Measurements from ENCODE around the gene MYH10.

MYH10 gene

DNA sequence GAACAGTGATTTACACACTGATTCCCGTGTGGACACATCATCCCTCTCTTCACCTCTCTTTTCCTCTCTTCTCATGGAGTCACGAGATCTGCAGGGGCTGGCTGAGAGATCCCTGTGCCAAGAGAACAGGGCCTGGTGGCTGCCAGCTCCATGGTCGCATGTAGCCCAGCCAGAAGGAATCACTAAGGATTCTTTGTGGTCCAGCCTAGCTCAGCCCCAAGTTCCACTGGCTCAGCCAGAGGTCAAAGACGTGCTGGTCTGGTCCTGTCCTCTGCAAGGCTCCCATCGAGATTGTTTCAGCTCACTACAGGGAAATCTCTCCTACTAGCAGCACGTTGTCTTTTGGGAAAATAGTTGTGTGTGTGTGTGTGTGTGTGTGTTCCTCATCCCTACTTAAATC lies 128.4 kb downstream of the MYH10 start:
- no peak overlapping the region for H3K4me3 ChIP-seq (ENCODE audit: low read length)
- H3K9me3 ChIP-seq (ENCODE audit: insufficient read depth, low read depth, low read length) = no peaks in the 10 kb centered on the region
- H3K36me3 ChIP-seq (ENCODE audit: insufficient read depth, low read depth, low read length) = peaks cover 95% of the 10 kb centered on the region
- no peak overlapping the region for H3K27ac ChIP-seq (ENCODE audit: low read length)
- no peaks in the 10 kb centered on the region for H3K27me3 ChIP-seq (ENCODE audit: insufficient read depth, low read length)
- H3K4me1 ChIP-seq (ENCODE audit: insufficient read depth, low read length) = no peaks in the 10 kb centered on the region
- H3K9ac ChIP-seq (ENCODE audit: low read depth, low read length) = no peak overlapping the region

DNA sequence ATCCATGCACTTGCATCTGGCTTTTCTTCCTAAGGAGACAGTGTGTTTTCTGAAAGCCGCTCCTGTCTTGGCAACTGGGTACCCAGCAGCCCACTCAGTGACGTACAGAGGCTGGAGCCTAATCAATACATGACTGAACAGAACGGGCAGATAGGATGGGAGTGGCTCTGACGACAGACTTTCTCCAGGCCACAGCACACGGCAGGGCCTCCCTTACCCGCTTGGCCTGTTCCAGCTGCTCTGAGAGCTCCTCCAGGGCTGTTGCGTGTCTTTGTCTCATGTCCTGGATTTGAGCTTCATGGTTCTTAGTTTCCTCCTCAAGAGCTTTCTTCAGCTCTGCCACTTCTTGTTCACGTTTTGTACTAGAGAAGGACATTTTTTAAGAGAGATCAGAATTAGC lies 129.9 kb downstream of the MYH10 start:
- Histone ChIP-seq H3K9me3 (ENCODE audit: insufficient read depth, low read depth, low read length) (no peaks in the 10 kb centered on the region), H3K9ac (ENCODE audit: low read depth, low read length) (no peak overlapping the region), H3K36me3 (ENCODE audit: insufficient read depth, low read depth, low read length) (peaks cover 95% of the 10 kb centered on the region), H3K4me3 (ENCODE audit: low read length) (no peak overlapping the region), H3K27ac (ENCODE audit: low read length) (no peak overlapping the region), H3K4me1 (ENCODE audit: insufficient read depth, low read length) (no peaks in the 10 kb centered on the region), H3K27me3 (ENCODE audit: insufficient read depth, low read length) (no peaks in the 10 kb centered on the region)

DNA sequence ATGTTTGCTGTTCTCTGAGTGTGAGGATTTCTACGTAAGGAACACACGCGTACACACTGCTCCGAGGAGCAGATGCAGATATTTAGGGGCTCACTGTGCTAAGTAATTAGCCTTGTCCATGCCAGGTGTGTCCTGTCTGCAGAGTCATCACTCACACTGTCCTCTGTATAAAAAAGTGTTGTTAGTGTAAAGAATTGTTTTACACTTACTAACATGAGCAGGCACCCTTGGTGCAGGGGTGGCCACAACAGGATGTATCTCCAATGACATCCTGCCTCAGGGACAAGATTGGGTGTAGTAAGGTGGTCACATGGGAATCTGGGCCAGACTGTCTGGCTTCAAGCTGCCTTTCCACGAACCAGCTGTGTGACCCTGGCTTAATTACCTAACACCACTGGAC lies 130.9 kb downstream of the MYH10 start:
- no peaks in the 10 kb centered on the region for H3K4me1 ChIP-seq (ENCODE audit: insufficient read depth, low read length)
- H3K27ac ChIP-seq (ENCODE audit: low read length) = no peak overlapping the region
- H3K9ac ChIP-seq (ENCODE audit: low read depth, low read length) = no peak overlapping the region
- H3K4me3 ChIP-seq (ENCODE audit: low read length) = no peak overlapping the region
- H3K36me3 ChIP-seq (ENCODE audit: insufficient read depth, low read depth, low read length) = peaks cover 95% of the 10 kb centered on the region
- no peaks in the 10 kb centered on the region for H3K9me3 ChIP-seq (ENCODE audit: insufficient read depth, low read depth, low read length)
- no peaks in the 10 kb centered on the region for H3K27me3 ChIP-seq (ENCODE audit: insufficient read depth, low read length)

DNA sequence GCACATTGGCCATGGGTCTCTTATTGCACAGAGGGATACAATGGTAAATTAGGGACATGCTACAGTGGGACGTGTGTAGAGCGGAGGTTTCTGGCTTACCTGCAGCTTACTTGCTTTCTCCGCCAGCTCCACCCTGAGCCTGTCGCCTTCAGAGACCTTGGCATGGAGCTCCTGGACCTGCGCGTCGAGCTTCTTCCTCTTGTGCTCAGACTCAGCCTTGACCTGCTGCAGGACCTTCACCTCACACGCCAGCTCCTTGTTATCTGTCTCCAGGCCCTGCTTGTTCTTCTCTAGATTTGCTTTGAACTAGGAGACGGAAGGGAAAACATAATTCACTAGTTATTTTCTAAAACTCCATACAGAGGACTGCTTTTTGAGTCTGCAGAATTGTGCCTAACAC lies 131.4 kb downstream of the MYH10 start:
- Histone ChIP-seq H3K27me3 (ENCODE audit: insufficient read depth, low read length) (no peaks in the 10 kb centered on the region), H3K27ac (ENCODE audit: low read length) (no peak overlapping the region), H3K9me3 (ENCODE audit: insufficient read depth, low read depth, low read length) (no peaks in the 10 kb centered on the region), H3K4me1 (ENCODE audit: insufficient read depth, low read length) (no peaks in the 10 kb centered on the region), H3K9ac (ENCODE audit: low read depth, low read length) (no peak overlapping the region), H3K4me3 (ENCODE audit: low read length) (no peak overlapping the region), H3K36me3 (ENCODE audit: insufficient read depth, low read depth, low read length) (peaks cover 95% of the 10 kb centered on the region)

DNA sequence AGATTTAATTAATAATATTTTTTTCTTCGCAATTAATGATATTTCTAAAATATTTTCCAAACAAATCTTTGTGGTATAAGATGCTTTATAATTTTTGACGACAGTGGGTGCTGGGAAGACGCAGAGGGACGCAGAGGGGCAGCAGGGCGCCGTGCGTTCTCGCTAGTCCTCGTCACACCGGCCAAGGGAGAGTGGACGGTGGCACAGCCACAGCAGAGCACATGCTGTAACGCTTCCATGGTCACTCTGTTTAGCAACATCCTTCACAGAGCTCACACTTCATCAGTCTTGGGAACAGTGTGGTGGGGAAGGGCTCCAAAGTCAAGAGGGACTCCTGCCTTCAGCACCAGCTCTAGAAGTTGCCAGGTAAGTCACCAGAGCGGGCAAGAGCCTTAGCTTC lies 134.4 kb downstream of the MYH10 start:
- H3K27ac ChIP-seq (ENCODE audit: low read length) = no peak overlapping the region
- H3K9me3 ChIP-seq (ENCODE audit: insufficient read depth, low read depth, low read length) = no peaks in the 10 kb centered on the region
- H3K4me1 ChIP-seq (ENCODE audit: insufficient read depth, low read length) = no peaks in the 10 kb centered on the region
- no peaks in the 10 kb centered on the region for H3K27me3 ChIP-seq (ENCODE audit: insufficient read depth, low read length)
- no peak overlapping the region for H3K9ac ChIP-seq (ENCODE audit: low read depth, low read length)
- H3K36me3 ChIP-seq (ENCODE audit: insufficient read depth, low read depth, low read length) = peaks cover 99% of the 10 kb centered on the region
- no peak overlapping the region for H3K4me3 ChIP-seq (ENCODE audit: low read length)

DNA sequence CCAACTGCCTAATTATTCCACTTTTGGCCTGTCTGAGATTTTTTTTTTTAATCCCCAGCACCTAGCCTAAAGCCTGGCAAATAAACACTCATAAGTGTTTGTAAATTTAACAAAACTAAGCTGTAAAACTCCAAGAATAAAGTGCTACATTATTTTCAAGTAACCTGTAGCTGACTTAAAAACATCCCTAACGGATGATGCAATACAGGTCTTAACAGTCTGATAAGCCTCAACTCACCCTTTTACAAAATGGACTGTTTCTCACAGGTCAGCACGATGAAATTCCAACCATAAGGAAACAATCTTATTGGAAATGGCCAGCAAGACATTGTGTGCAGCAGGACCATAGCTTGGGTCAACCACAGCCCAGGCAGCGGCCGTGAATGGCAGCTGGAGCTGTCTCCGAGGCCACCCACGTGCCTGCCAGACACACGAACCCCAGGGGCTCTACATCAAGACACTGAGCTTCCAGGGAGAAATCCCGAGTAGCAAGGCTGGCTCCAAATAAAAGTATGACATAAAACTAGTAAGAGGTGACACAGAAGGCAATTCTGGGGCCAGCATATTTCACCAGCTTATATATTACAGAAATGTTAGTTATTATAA lies 135.9 kb downstream of the MYH10 start:
- Histone ChIP-seq H3K27ac (ENCODE audit: low read length) (no peak overlapping the region), H3K4me1 (ENCODE audit: insufficient read depth, low read length) (no peaks in the 10 kb centered on the region), H3K27me3 (ENCODE audit: insufficient read depth, low read length) (no peaks in the 10 kb centered on the region), H3K4me3 (ENCODE audit: low read length) (no peak overlapping the region), H3K36me3 (ENCODE audit: insufficient read depth, low read depth, low read length) (peaks cover 99% of the 10 kb centered on the region), H3K9me3 (ENCODE audit: insufficient read depth, low read depth, low read length) (no peaks in the 10 kb centered on the region), H3K9ac (ENCODE audit: low read depth, low read length) (no peak overlapping the region)

DNA sequence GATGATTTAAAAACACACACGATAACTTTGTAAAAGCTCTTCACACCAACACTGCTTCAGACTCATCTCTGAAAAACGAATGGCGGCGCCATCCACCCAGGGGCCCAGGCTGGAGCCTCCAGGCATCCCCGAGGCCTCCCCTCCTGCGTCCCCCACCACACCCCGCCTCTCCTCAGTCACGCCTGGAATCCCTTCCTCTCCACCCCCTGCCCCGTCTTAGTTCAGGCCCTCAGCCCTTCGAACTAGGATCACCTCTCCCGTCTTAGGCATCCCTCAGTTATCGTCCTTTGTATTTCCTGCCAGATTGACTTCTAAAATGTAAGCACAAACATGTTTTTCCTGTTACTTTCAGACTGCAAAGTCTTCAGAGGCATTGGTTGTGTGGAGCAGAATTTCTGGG lies 136.5 kb downstream of the MYH10 start:
- Histone ChIP-seq H3K27me3 (ENCODE audit: insufficient read depth, low read length) (no peaks in the 10 kb centered on the region), H3K27ac (ENCODE audit: low read length) (no peak overlapping the region), H3K9ac (ENCODE audit: low read depth, low read length) (no peak overlapping the region), H3K9me3 (ENCODE audit: insufficient read depth, low read depth, low read length) (no peaks in the 10 kb centered on the region), H3K4me1 (ENCODE audit: insufficient read depth, low read length) (no peaks in the 10 kb centered on the region), H3K4me3 (ENCODE audit: low read length) (no peak overlapping the region), H3K36me3 (ENCODE audit: insufficient read depth, low read depth, low read length) (peaks cover 99% of the 10 kb centered on the region)

DNA sequence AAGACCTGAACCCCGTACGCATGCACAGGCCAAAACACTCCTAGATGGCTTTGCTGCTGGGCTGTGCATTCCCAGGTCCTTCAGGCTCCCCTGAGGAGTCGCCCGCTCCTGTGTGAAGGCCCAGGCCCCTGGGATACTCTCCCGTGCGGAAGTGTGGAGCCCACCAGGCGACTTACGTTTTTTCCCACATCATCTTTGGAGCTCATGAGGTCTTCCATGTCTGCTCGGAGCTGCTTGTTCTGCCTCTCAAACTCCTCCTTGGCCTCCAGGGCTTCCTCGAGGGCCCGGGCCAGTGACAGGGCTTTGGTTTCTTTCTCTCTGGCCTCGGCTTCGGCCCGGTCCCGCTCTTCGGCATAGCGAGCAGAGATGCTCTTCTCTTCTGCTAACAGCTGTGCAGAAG lies 138.4 kb downstream of the MYH10 start:
- Histone ChIP-seq H3K36me3 (ENCODE audit: insufficient read depth, low read depth, low read length) (peaks cover 100% of the 10 kb centered on the region), H3K9ac (ENCODE audit: low read depth, low read length) (no peak overlapping the region), H3K9me3 (ENCODE audit: insufficient read depth, low read depth, low read length) (no peaks in the 10 kb centered on the region), H3K4me3 (ENCODE audit: low read length) (no peak overlapping the region), H3K4me1 (ENCODE audit: insufficient read depth, low read length) (no peaks in the 10 kb centered on the region), H3K27ac (ENCODE audit: low read length) (no peak overlapping the region), H3K27me3 (ENCODE audit: insufficient read depth, low read length) (no peaks in the 10 kb centered on the region)

DNA sequence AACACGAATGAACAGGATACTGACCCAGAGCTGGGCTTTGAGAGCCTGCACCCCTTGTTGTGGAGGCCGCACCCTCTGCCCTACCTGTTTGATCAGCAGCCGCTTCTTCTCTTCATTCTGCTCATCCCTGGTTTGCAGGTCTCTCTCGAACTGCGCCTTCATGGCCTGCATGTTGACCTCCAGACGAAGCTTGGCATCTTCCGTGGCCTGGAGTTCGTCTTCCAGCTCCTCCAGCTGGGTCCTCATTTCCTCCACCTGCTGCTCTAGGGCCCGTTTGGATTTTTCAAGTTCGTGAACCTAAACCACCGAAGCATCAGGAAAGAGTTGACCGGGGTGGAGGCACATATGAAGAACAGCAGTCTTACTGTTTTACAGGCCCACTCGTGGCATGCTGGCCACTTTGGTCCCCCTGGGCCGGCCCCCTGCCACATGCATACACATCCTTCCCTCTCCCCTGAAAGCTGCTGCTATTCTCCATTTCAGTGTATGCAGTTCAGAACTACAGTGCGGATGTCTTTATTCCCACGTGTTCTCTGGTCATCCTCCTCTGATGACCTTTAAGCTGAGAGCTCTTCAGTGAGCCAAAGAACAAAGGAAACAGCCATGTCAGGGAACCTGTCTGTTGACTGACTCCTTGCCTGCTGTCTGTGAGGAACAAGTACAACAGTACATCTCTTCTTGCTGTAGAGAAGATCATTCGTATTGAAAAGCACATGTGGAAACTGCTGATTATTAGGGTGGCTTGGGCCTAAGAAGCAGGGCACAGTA lies 140.1 kb downstream of the MYH10 start:
- H3K9me3 ChIP-seq (ENCODE audit: insufficient read depth, low read depth, low read length) = no peaks in the 10 kb centered on the region
- H3K4me1 ChIP-seq (ENCODE audit: insufficient read depth, low read length) = no peaks in the 10 kb centered on the region
- H3K4me3 ChIP-seq (ENCODE audit: low read length) = no peak overlapping the region
- H3K9ac ChIP-seq (ENCODE audit: low read depth, low read length) = no peak overlapping the region
- H3K27me3 ChIP-seq (ENCODE audit: insufficient read depth, low read length) = no peaks in the 10 kb centered on the region
- no peak overlapping the region for H3K27ac ChIP-seq (ENCODE audit: low read length)
- H3K36me3 ChIP-seq (ENCODE audit: insufficient read depth, low read depth, low read length) = peaks cover 100% of the 10 kb centered on the region

DNA sequence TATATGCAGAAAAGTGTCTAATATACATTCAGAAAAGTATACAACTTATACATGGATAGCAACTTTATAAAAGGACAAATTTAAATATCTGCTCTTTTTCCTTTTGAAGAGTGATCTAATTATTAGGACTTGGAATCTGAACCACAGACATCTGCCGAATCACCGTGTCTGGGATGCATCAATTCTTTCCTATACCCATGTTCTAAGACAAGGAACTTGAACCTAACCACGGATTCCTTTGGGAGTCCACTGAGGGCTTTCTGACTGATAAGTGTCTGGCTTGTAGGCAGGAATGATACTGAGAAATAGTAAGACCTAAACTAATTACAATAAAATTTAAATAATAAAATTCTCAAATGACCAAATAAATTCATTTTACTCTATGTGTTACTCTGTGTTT lies 140.7 kb downstream of the MYH10 start:
- no peaks in the 10 kb centered on the region for H3K9me3 ChIP-seq (ENCODE audit: insufficient read depth, low read depth, low read length)
- no peak overlapping the region for H3K4me3 ChIP-seq (ENCODE audit: low read length)
- H3K4me1 ChIP-seq (ENCODE audit: insufficient read depth, low read length) = no peaks in the 10 kb centered on the region
- no peak overlapping the region for H3K9ac ChIP-seq (ENCODE audit: low read depth, low read length)
- H3K27me3 ChIP-seq (ENCODE audit: insufficient read depth, low read length) = no peaks in the 10 kb centered on the region
- H3K27ac ChIP-seq (ENCODE audit: low read length) = no peak overlapping the region
- H3K36me3 ChIP-seq (ENCODE audit: insufficient read depth, low read depth, low read length) = peaks cover 100% of the 10 kb centered on the region

DNA sequence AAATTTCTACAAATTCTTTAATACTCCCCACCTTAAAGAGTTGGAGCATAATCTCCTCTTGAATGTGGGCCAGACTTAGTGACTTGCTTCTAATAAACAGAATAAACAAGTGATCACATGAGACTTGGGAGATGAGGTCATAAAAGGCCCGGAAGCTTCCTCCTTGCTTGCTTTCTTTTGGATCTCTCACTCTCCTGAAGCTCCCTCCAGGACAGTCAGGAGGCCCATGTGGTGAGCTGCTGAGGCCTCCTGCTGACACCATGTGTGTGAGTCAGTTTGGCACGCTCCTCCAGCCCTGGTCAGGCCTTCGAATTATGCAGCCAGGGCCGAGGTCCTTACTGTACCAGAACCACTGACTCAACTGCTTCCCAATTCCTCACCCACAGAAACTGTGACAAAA lies 141.6 kb downstream of the MYH10 start:
- H3K4me1 ChIP-seq (ENCODE audit: insufficient read depth, low read length) = no peaks in the 10 kb centered on the region
- no peaks in the 10 kb centered on the region for H3K9me3 ChIP-seq (ENCODE audit: insufficient read depth, low read depth, low read length)
- no peak overlapping the region for H3K27ac ChIP-seq (ENCODE audit: low read length)
- H3K9ac ChIP-seq (ENCODE audit: low read depth, low read length) = no peak overlapping the region
- H3K36me3 ChIP-seq (ENCODE audit: insufficient read depth, low read depth, low read length) = peaks cover 100% of the 10 kb centered on the region
- H3K27me3 ChIP-seq (ENCODE audit: insufficient read depth, low read length) = no peaks in the 10 kb centered on the region
- no peak overlapping the region for H3K4me3 ChIP-seq (ENCODE audit: low read length)

DNA sequence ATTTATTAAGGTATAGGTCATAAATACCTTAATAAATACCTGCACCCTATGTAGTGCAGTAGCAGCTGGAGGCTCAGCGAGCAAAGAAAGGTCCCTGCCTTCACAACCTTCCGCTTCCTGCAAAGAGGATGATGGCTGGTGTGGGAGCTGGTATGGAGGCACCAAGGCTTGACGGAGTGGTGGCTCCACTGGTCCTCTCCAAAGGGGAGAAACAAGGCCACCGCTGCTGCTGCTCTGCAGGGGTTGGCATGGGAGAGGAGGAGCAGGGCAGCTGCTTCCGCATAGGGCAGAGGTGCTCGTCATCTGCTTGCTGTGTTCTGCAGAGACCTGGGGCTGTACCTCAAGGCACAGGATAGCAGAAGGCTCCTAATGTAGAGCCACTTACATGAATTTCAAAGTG lies 142.0 kb downstream of the MYH10 start:
- Histone ChIP-seq H3K4me3 (ENCODE audit: low read length) (no peak overlapping the region), H3K4me1 (ENCODE audit: insufficient read depth, low read length) (no peaks in the 10 kb centered on the region), H3K27ac (ENCODE audit: low read length) (no peak overlapping the region), H3K27me3 (ENCODE audit: insufficient read depth, low read length) (no peaks in the 10 kb centered on the region), H3K9me3 (ENCODE audit: insufficient read depth, low read depth, low read length) (no peaks in the 10 kb centered on the region), H3K36me3 (ENCODE audit: insufficient read depth, low read depth, low read length) (peaks cover 100% of the 10 kb centered on the region), H3K9ac (ENCODE audit: low read depth, low read length) (no peak overlapping the region)
